H9 (cell line): ENCODE results near the gene GADD45A. TPM values are rescaled to one million over a fixed set of nuclear protein-coding genes. Genes with fewer than 3 reads are reported as not detected.

Experiments used
- DNase-seq: peaks from one replicate; pipeline ENCODE4 v3.0.0-alpha.2; 2017
- H2AFZ ChIP-seq: one replicate; pipeline ENCODE4 v1.6.1; 2013; ENCODE audit warnings: mild to moderate bottlenecking, low read length, control low read depth, moderate library complexity
- H2AK5ac ChIP-seq: 2 replicates; pipeline ENCODE4 v1.6.1; 2013; ENCODE audit warnings: low read length, control low read depth, mixed read lengths; ENCODE audit not compliant: insufficient read length
- H2BK120ac ChIP-seq: one replicate; pipeline ENCODE4 v1.6.1; 2013; ENCODE audit warnings: low read depth, mild to moderate bottlenecking, low read length, control low read depth, inconsistent platforms; ENCODE audit not compliant: poor library complexity, severe bottlenecking
- H2BK12ac ChIP-seq: 2 replicates; pipeline ENCODE4 v1.6.1; 2013; ENCODE audit warnings: low read length, control low read depth, mixed read lengths, low read depth; ENCODE audit not compliant: insufficient read length
- H2BK15ac ChIP-seq: 2 replicates; pipeline ENCODE4 v1.6.1; 2013; ENCODE audit warnings: low read depth, low read length, control low read depth
- H2BK20ac ChIP-seq: one replicate; pipeline ENCODE4 v1.6.1; 2013; ENCODE audit warnings: low read depth, mild to moderate bottlenecking, low read length, control low read depth, inconsistent platforms; ENCODE audit not compliant: poor library complexity, severe bottlenecking
- H2BK5ac ChIP-seq: 2 replicates; pipeline ENCODE4 v1.6.1; 2013; ENCODE audit warnings: low read length, control low read depth, mixed read lengths; ENCODE audit not compliant: insufficient read length
- H3K14ac ChIP-seq: 2 replicates; pipeline ENCODE4 v1.6.1; 2013; ENCODE audit warnings: low read length, control low read depth; ENCODE audit not compliant: insufficient read depth
- H3K18ac ChIP-seq: 2 replicates; pipeline ENCODE4 v1.6.1; 2013; ENCODE audit warnings: low read depth, mild to moderate bottlenecking, mixed read lengths, low read length, control low read depth; ENCODE audit not compliant: insufficient read length
- H3K23ac ChIP-seq: 2 replicates; pipeline ENCODE4 v1.6.1; 2013; ENCODE audit warnings: low read length, control low read depth, mixed read lengths, low read depth; ENCODE audit not compliant: insufficient read length
- H3K23me2 ChIP-seq: 2 replicates; pipeline ENCODE4 v1.6.1; 2013; ENCODE audit warnings: low read depth, mild to moderate bottlenecking, mixed read lengths, low read length, control low read depth; ENCODE audit not compliant: insufficient read length, poor library complexity, severe bottlenecking
- H3K27ac ChIP-seq: 2 replicates; pipeline ENCODE4 v1.5.1; 2013; ENCODE audit warnings: low read length, control low read depth, mixed read lengths, low read depth; ENCODE audit not compliant: insufficient read length
- H3K27me3 ChIP-seq: 2 replicates; pipeline ENCODE4 v1.6.1; 2013; ENCODE audit warnings: low read length, control low read depth, inconsistent platforms; ENCODE audit not compliant: insufficient read depth
- H3K4ac ChIP-seq: 2 replicates; pipeline ENCODE4 v1.6.1; 2013; ENCODE audit warnings: low read depth, mild to moderate bottlenecking, control low read depth, inconsistent platforms, low read length, moderate library complexity
- H3K4me1 ChIP-seq: 2 replicates; pipeline ENCODE4 v1.6.1; 2013; ENCODE audit warnings: low read length, control low read depth, inconsistent platforms; ENCODE audit not compliant: insufficient read depth
- H3K4me2 ChIP-seq: 2 replicates; pipeline ENCODE4 v1.6.1; 2013; ENCODE audit warnings: low read length, control low read depth, mixed read lengths; ENCODE audit not compliant: insufficient read length, insufficient read depth
- H3K56ac ChIP-seq: 2 replicates; pipeline ENCODE4 v1.6.1; 2013; ENCODE audit warnings: low read depth, mild to moderate bottlenecking, mixed read lengths, low read length, control low read depth; ENCODE audit not compliant: insufficient read length
- H3K79me1 ChIP-seq: 2 replicates; pipeline ENCODE4 v1.6.1; 2013; ENCODE audit warnings: low read depth, mild to moderate bottlenecking, moderate library complexity, low read length, control low read depth, inconsistent platforms; ENCODE audit not compliant: insufficient read depth, poor library complexity, severe bottlenecking
- H3K79me2 ChIP-seq: 2 replicates; pipeline ENCODE4 v1.6.1; 2013; ENCODE audit warnings: low read length, control low read depth, inconsistent platforms; ENCODE audit not compliant: insufficient read depth
- H3K9ac ChIP-seq: 2 replicates; pipeline ENCODE4 v1.6.1; 2013; ENCODE audit warnings: low read length, control low read depth, mixed read lengths; ENCODE audit not compliant: insufficient read length; ENCODE audit errors: extremely low read depth
- H3K9me3 ChIP-seq: one replicate; pipeline ENCODE4 v1.6.1; 2013; ENCODE audit warnings: low read depth, low read length, inconsistent platforms; ENCODE audit not compliant: control insufficient read depth
- H3T11ph ChIP-seq: one replicate; pipeline ENCODE4 v1.6.1; 2013; ENCODE audit warnings: mild to moderate bottlenecking, low read length, control low read depth, inconsistent platforms
- H4K20me1 ChIP-seq: one replicate; pipeline ENCODE4 v1.6.1; 2013; ENCODE audit not compliant: control insufficient read depth, insufficient read length, insufficient read depth
- H4K5ac ChIP-seq: 2 replicates; pipeline ENCODE4 v1.6.1; 2013; ENCODE audit warnings: low read depth, mild to moderate bottlenecking, mixed read lengths, low read length, control low read depth; ENCODE audit not compliant: insufficient read length
- H4K8ac ChIP-seq: replicated peaks from 2 replicates; pipeline ENCODE4 v1.6.1; 2013; ENCODE audit warnings: low read length, control low read depth, mixed read lengths, low read depth; ENCODE audit not compliant: insufficient read length
- H4K91ac ChIP-seq: 2 replicates; pipeline ENCODE4 v1.6.1; 2013; ENCODE audit warnings: low read depth, mild to moderate bottlenecking, moderate library complexity, mixed read lengths, low read length, control low read depth; ENCODE audit not compliant: insufficient read length
- H3K27ac Mint-ChIP-seq, 3 experiments: 2 replicates in 2 of 3; 3 replicates in 1 of 3; pipeline ENCODE4 v1.8.0; 2020 to 2021; ENCODE audit warnings: mixed read lengths in 3 of 3, mild to moderate bottlenecking in 1 of 3, moderate library complexity in 1 of 3
- H3K27me3 Mint-ChIP-seq: 2 replicates; pipeline ENCODE4 v1.8.0; 2021; ENCODE audit warnings: low read depth, mild to moderate bottlenecking, moderate library complexity, mixed read lengths
- H3K36me3 Mint-ChIP-seq, 3 experiments: 2 replicates in 2 of 3; 3 replicates in 1 of 3; pipeline ENCODE4 v1.8.0; 2020 to 2021; ENCODE audit warnings: low read depth in 3 of 3, mixed read lengths in 3 of 3; ENCODE audit not compliant: insufficient read depth in 1 of 3
- H3K4me1 Mint-ChIP-seq, 2 experiments: 2 replicates each; pipeline ENCODE4 v1.8.0; 2020; ENCODE audit warnings: mixed read lengths in 2 of 2
- H3K4me3 Mint-ChIP-seq, 2 experiments: 2 replicates in 1 of 2; 3 replicates in 1 of 2; pipeline ENCODE4 v1.8.0; 2020 to 2021; ENCODE audit warnings: mild to moderate bottlenecking in 2 of 2, mixed read lengths in 2 of 2, moderate library complexity in 1 of 2
- H3K9me3 Mint-ChIP-seq, 2 experiments: 2 replicates in 1 of 2; 3 replicates in 1 of 2; pipeline ENCODE4 v1.8.0; 2020; ENCODE audit warnings: mild to moderate bottlenecking in 2 of 2, mixed read lengths in 2 of 2, moderate library complexity in 1 of 2
- CTCF ChIP-seq: fragments of 200-600 bp; sonication (generic); conservative IDR thresholded peaks from 3 replicates; pipeline ENCODE4 v1.8.0; 2021; ENCODE audit warnings: antibody characterized with exemption, mild to moderate bottlenecking
- WGBS: extraction: QIAGEN DNeasy Blood & Tissue Kit; methylation state at CpG from one replicate; pipeline ENCODE4 v1.1.7; 2013; ENCODE audit warnings: missing lambda C conversion rate, low lambda C conversion rate, mixed read lengths; ENCODE audit not compliant: insufficient read length; ENCODE audit errors: extremely low coverage; 5-methylcytosine and 5-hydroxymethylcytosine counted together
- total RNA-seq: library from RNA; stranded (reverse); gene quantifications from 2 replicates; pipeline ENCODE4 v1.2.1, GENCODE V29; 2021

The GADD45A gene
- total RNA-seq, 1 experiment from 2014 or later, result 22.8 TPM

GRCh38 chr1:67719329-67720196, 34.6 kb downstream of the GADD45A start:
- Histone ChIP-seq H3K9me3 (no peaks in the 10 kb centered on the region), H2BK12ac (no peak overlapping the region), H2BK20ac (no peak overlapping the region), H2BK5ac (no peak overlapping the region), H3K14ac (no peak overlapping the region), H3K56ac (no peak overlapping the region), H3K23ac (no peak overlapping the region), H3K79me1 (no peaks in the 10 kb centered on the region), H3K27ac (no peak overlapping the region), H3K79me2 (no peaks in the 10 kb centered on the region), H4K91ac (no peak overlapping the region), H3K4ac (no peak overlapping the region), H3K18ac (no peak overlapping the region), H3K9ac (no peak overlapping the region), H2BK15ac (no peak overlapping the region), H3K23me2 (no peaks in the 10 kb centered on the region), H3K4me2 (no peak overlapping the region), H3K27me3 (no peaks in the 10 kb centered on the region), H4K5ac (no peak overlapping the region), H2AFZ (no peak overlapping the region), H4K8ac (no peak overlapping the region), H3K4me1 (peaks cover 5% of the 10 kb centered on the region; the same call in 1 of the 2 replicates), H2BK120ac (no peak overlapping the region), H4K20me1 (no peaks in the 10 kb centered on the region), H3T11ph (no peak overlapping the region), H2AK5ac (no peak overlapping the region)
- Mint-ChIP-seq H3K36me3 (no peaks in the 10 kb centered on the region), H3K4me3 (no peak overlapping the region), H3K4me1 (peaks cover 6 to 7% of the 10 kb centered on the region in 2 experiments), H3K9me3 (no peaks in the 10 kb centered on the region), H3K27ac (no peak overlapping the region), H3K27me3 (no peaks in the 10 kb centered on the region)
- WGBS, result no CpG with 5 or more reads among the region's 6 CpGs
- no peak for DNase-seq
- TF ChIP-seq CTCF, result no peak
